Neuronal stem cell (in vitro differentiated cells): ENCODE results near the gene PLXNB2.

Experiments used
- DNase-seq: peaks from one replicate; pipeline ENCODE4 v3.0.0-alpha.2; 2013; ENCODE audit warnings: low spot score
- H2AFZ ChIP-seq: one replicate; pipeline ENCODE4 v1.6.1; 2013; ENCODE audit warnings: mild to moderate bottlenecking, low read length, inconsistent platforms
- H2AK5ac ChIP-seq: 2 replicates; pipeline ENCODE4 v1.6.1; 2013; ENCODE audit warnings: low read depth, mild to moderate bottlenecking, inconsistent platforms, low read length, moderate library complexity, mixed read lengths
- H2BK120ac ChIP-seq: 2 replicates; pipeline ENCODE4 v1.6.1; 2013; ENCODE audit warnings: low read depth, mild to moderate bottlenecking, inconsistent platforms, low read length, moderate library complexity, mixed read lengths
- H2BK12ac ChIP-seq: one replicate; pipeline ENCODE4 v1.6.1; 2013; ENCODE audit warnings: low read length, inconsistent platforms
- H2BK15ac ChIP-seq: 2 replicates; pipeline ENCODE4 v1.6.1; 2013; ENCODE audit warnings: mild to moderate bottlenecking, low read length, inconsistent platforms, mixed read lengths
- H2BK5ac ChIP-seq: one replicate; pipeline ENCODE4 v1.6.1; 2013; ENCODE audit warnings: inconsistent platforms, mild to moderate bottlenecking, low read length, moderate library complexity
- H3K14ac ChIP-seq: one replicate; pipeline ENCODE4 v1.6.1; 2013; ENCODE audit warnings: low read length, inconsistent platforms
- H3K18ac ChIP-seq: 2 replicates; pipeline ENCODE4 v1.6.1; 2013; ENCODE audit warnings: low read length, inconsistent platforms
- H3K23ac ChIP-seq: 2 replicates; pipeline ENCODE4 v1.6.1; 2013; ENCODE audit warnings: low read depth, mild to moderate bottlenecking, mixed read lengths, low read length, inconsistent platforms; ENCODE audit not compliant: poor library complexity
- H3K27ac ChIP-seq: replicated peaks from 3 replicates; pipeline ENCODE4 v1.5.1; 2013; ENCODE audit warnings: low read length, inconsistent platforms
- H3K27me3 ChIP-seq, 3 experiments: 2 replicates each; pipeline ENCODE4 v1.6.1; 2013; ENCODE audit warnings: low read length in 3 of 3, mild to moderate bottlenecking in 2 of 3, inconsistent platforms in 1 of 3, low read depth in 1 of 3, mixed read lengths in 1 of 3, moderate library complexity in 1 of 3; ENCODE audit not compliant: control insufficient read depth in 3 of 3, insufficient read depth in 3 of 3
- H3K36me3 ChIP-seq, 2 donors: replicated peaks in 1 of 2; 2 replicates each; pipeline ENCODE4 v1.6.1; 2013; ENCODE audit warnings: low read length in 2 of 2; ENCODE audit not compliant: control insufficient read depth in 2 of 2, insufficient read depth in 2 of 2
- H3K4ac ChIP-seq: 2 replicates; pipeline ENCODE4 v1.6.1; 2013; ENCODE audit warnings: inconsistent platforms, mild to moderate bottlenecking, low read length, moderate library complexity
- H3K4me1 ChIP-seq, 2 donors: 1 replicate in 1 of 2; 2 replicates in 1 of 2; pipeline ENCODE4 v1.6.1; 2013; ENCODE audit warnings: low read length in 2 of 2, low read depth in 1 of 2; ENCODE audit not compliant: control insufficient read depth in 2 of 2, insufficient read depth in 1 of 2
- H3K4me2 ChIP-seq: one replicate; pipeline ENCODE4 v1.6.1; 2013; ENCODE audit warnings: mild to moderate bottlenecking, low read length, inconsistent platforms; ENCODE audit not compliant: insufficient read depth, poor library complexity, severe bottlenecking
- H3K4me3 ChIP-seq, 2 donors: 2 replicates each; pipeline ENCODE4 v1.5.1; 2013; ENCODE audit warnings: low read length in 2 of 2, mild to moderate bottlenecking in 2 of 2, inconsistent platforms in 1 of 2, moderate library complexity in 1 of 2
- H3K79me1 ChIP-seq: one replicate; pipeline ENCODE4 v1.6.1; 2013; ENCODE audit warnings: low read depth, mild to moderate bottlenecking, inconsistent platforms, low read length, moderate library complexity
- H3K9ac ChIP-seq: one replicate; pipeline ENCODE4 v1.6.1; 2013; ENCODE audit warnings: mild to moderate bottlenecking, low read depth, low read length, inconsistent platforms; ENCODE audit not compliant: poor library complexity
- H3K9me3 ChIP-seq, 2 donors: replicated peaks in 1 of 2; 2 replicates each; pipeline versions ENCODE3 to v1.6.1; 2013; ENCODE audit warnings: low read length in 2 of 2, mild to moderate bottlenecking in 2 of 2, inconsistent platforms in 1 of 2, low read depth in 1 of 2, mixed read lengths in 1 of 2, moderate library complexity in 1 of 2; ENCODE audit not compliant: control insufficient read depth in 2 of 2, insufficient read depth in 1 of 2
- H4K8ac ChIP-seq: one replicate; pipeline ENCODE4 v1.6.1; 2013; ENCODE audit warnings: low read depth, mild to moderate bottlenecking, inconsistent platforms, low read length, moderate library complexity
- H4K91ac ChIP-seq: one replicate; pipeline ENCODE4 v1.6.1; 2013; ENCODE audit warnings: low read length, low read depth, mild to moderate bottlenecking, inconsistent platforms; ENCODE audit not compliant: poor library complexity
- WGBS, 2 donors: extraction: QIAGEN DNeasy Blood & Tissue Kit; methylation state at CpG; one replicate each; pipeline ENCODE4 v1.1.7; 2013; ENCODE audit warnings: missing lambda C conversion rate in 2 of 2, mixed read lengths in 1 of 2; ENCODE audit not compliant: insufficient read length in 2 of 2, insufficient replicate concordance in 1 of 2; ENCODE audit errors: extremely low coverage in 2 of 2; 5-methylcytosine and 5-hydroxymethylcytosine counted together

PLXNB2 gene

GRCh38 chr22:50311606-50312351 is 4.3 kb upstream of the PLXNB2 start:
- DNase-seq = no peak
- Histone ChIP-seq H3K4me2 (no peak overlapping the region), H3K18ac (peak overlapping the region; percentile 57), H3K23ac (peak overlapping the region; percentile 43), H3K27ac (no peak overlapping the region), H3K9ac (no peak overlapping the region), H3K4ac (peak overlapping the region; percentile 53), H3K9me3 (peaks cover 0 to 2% of the 10 kb centered on the region in 2 donors), H3K4me3 (no peak overlapping the region), H2BK12ac (no peak overlapping the region), H4K8ac (no peak overlapping the region), H3K4me1 (peaks cover 20 to 30% of the 10 kb centered on the region in 2 donors), H3K14ac (peak overlapping the region; percentile 38), H3K79me1 (peaks cover 3% of the 10 kb centered on the region), H2AK5ac (peak overlapping the region; percentile 100), H3K27me3 (no peaks in the 10 kb centered on the region), H2AFZ (no peak overlapping the region), H3K36me3 (peaks cover 4% of the 10 kb centered on the region in 2 donors), H4K91ac (no peak overlapping the region), H2BK5ac (no peak overlapping the region), H2BK120ac (peak overlapping the region; percentile 100), H2BK15ac (peak overlapping the region; percentile 94)
- no CpG with 5 or more reads among the region's 23 CpGs for whole genome bisulfite sequencing, 2 donors

GRCh38 chr22:50310949-50311444 is 3.6 kb upstream of the PLXNB2 start:
- Histone ChIP-seq H3K18ac (peak overlapping the region; percentile 94), H3K9ac (no peak overlapping the region), H2BK5ac (no peak overlapping the region), H2AK5ac (peak overlapping the region; percentile 100), H3K23ac (no peak overlapping the region), H4K8ac (peak overlapping the region; percentile 29), H3K27ac (no peak overlapping the region), H2AFZ (no peak overlapping the region), H3K79me1 (peaks cover 3% of the 10 kb centered on the region), H3K4me3 (no peak overlapping the region), H2BK12ac (peak overlapping the region; percentile 99), H3K4ac (peak overlapping the region; percentile 53), H4K91ac (no peak overlapping the region), H2BK15ac (peak overlapping the region; percentile 97), H3K36me3 (peaks cover 4% of the 10 kb centered on the region in 2 donors), H3K4me1 (peaks cover 20 to 32% of the 10 kb centered on the region in 2 donors), H3K4me2 (no peak overlapping the region), H2BK120ac (peak overlapping the region; percentile 100), H3K14ac (peak overlapping the region; percentile 71), H3K9me3 (peaks cover 0 to 2% of the 10 kb centered on the region in 2 donors), H3K27me3 (no peaks in the 10 kb centered on the region)
- no CpG with 5 or more reads among the region's 16 CpGs for WGBS, 2 donors
- DNase-seq = no peak

- Histone ChIP-seq H2AK5ac (peak overlapping the region; percentile 100), H4K8ac (no peak overlapping the region)
- no peak for DNase-seq
Measured at GRCh38 chr22:50310031-50310722, 2.7 kb upstream of the PLXNB2 start.

GRCh38 chr22:50309601-50309991 is 2.1 kb upstream of the PLXNB2 start:
- Histone ChIP-seq H3K36me3 (peaks cover 4 to 14% of the 10 kb centered on the region in 2 donors), H3K9ac (no peak overlapping the region), H3K23ac (no peak overlapping the region), H3K9me3 (no peaks in the 10 kb centered on the region), H3K4me3 (peak overlapping the region in 1 of 2 donors; percentile 23), H3K18ac (peak overlapping the region; percentile 95), H3K4me2 (no peak overlapping the region), H3K27me3 (no peaks in the 10 kb centered on the region), H2AK5ac (peak overlapping the region; percentile 100), H3K27ac (peak overlapping the region; percentile 57), H2AFZ (no peak overlapping the region), H3K4me1 (peaks cover 34 to 40% of the 10 kb centered on the region in 2 donors), H2BK5ac (peak overlapping the region; percentile 70), H2BK12ac (no peak overlapping the region), H3K4ac (no peak overlapping the region), H3K14ac (no peak overlapping the region), H4K91ac (no peak overlapping the region), H4K8ac (no peak overlapping the region), H2BK15ac (peak overlapping the region; percentile 97), H2BK120ac (peak overlapping the region; percentile 81), H3K79me1 (peaks cover 15% of the 10 kb centered on the region)
- no CpG with 5 or more reads among the region's 7 CpGs for WGBS, 2 donors
- no peak for DNase-seq

More at GRCh38 chr22:50310031-50310722, 2.7 kb upstream of the PLXNB2 start:
- no peak overlapping the region for H3K9ac ChIP-seq
- peak overlapping the region; percentile 70 for H2BK5ac ChIP-seq
- H2AFZ ChIP-seq = no peak overlapping the region
- H3K27ac ChIP-seq = peak overlapping the region; percentile 40
- peak overlapping the region; percentile 95 for H3K18ac ChIP-seq
- H4K91ac ChIP-seq = no peak overlapping the region
- WGBS, 2 donors = no CpG with 5 or more reads among the region's 21 CpGs
- no peaks in the 10 kb centered on the region for H3K27me3 ChIP-seq
- no peaks in the 10 kb centered on the region for H3K9me3 ChIP-seq
- no peak overlapping the region for H2BK12ac ChIP-seq
- no peak overlapping the region for H3K4me3 ChIP-seq
- peak overlapping the region; percentile 29 for H3K23ac ChIP-seq
- peaks cover 28 to 36% of the 10 kb centered on the region in 2 donors for H3K4me1 ChIP-seq
- no peak overlapping the region for H3K4ac ChIP-seq
- H3K36me3 ChIP-seq = peaks cover 4 to 8% of the 10 kb centered on the region in 2 donors
- peak overlapping the region; percentile 87 for H2BK15ac ChIP-seq
- no peak overlapping the region for H2BK120ac ChIP-seq
- H3K4me2 ChIP-seq = no peak overlapping the region
- H3K14ac ChIP-seq = no peak overlapping the region
- H3K79me1 ChIP-seq = peaks cover 10% of the 10 kb centered on the region
